ENCODE measurements around the gene SMYD3. TPM values are rescaled to one million over a fixed set of nuclear protein-coding genes. Genes with fewer than 3 reads are reported as not detected.

The SMYD3 gene
- polyA plus RNA-seq, 1 donor from 2014 or later, result 48.6 TPM

DNA sequence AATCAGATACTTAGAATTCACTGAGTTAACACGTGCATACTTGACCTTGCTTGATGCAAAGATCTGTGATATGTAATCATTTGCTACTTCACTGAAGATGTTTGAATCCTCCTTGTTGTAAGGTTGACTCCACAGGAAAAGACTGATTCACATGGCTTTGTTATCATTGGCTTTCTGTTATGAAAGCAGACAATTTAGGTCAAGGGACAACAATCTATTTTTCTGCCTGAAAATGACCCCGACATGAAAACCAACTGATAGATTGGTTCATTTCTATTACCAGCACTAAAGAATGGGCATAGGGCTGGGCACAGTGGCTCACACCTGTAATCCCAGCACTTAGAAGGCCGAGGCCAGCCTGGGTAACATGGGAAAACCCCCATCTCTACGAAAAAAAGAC is 546.9 kb downstream of the SMYD3 start:
- H3K79me2 ChIP-seq (replicated peaks; ENCODE audit: insufficient read depth, low read length), result no peaks in the 10 kb centered on the region
- no peak overlapping the region for H3K4me2 ChIP-seq (ENCODE audit: low read length)
- TF ChIP-seq RAD21 (conservative IDR thresholded peaks at IDR 0.05) (no peak), MXI1 (conservative IDR thresholded peaks at IDR 0.05; ENCODE audit: poor library complexity, severe bottlenecking) (no peak), TAF1 (IDR thresholded peaks at IDR 0.05; ENCODE audit: low read depth) (no peak)
- TF ChIP-seq, protein P1, sequence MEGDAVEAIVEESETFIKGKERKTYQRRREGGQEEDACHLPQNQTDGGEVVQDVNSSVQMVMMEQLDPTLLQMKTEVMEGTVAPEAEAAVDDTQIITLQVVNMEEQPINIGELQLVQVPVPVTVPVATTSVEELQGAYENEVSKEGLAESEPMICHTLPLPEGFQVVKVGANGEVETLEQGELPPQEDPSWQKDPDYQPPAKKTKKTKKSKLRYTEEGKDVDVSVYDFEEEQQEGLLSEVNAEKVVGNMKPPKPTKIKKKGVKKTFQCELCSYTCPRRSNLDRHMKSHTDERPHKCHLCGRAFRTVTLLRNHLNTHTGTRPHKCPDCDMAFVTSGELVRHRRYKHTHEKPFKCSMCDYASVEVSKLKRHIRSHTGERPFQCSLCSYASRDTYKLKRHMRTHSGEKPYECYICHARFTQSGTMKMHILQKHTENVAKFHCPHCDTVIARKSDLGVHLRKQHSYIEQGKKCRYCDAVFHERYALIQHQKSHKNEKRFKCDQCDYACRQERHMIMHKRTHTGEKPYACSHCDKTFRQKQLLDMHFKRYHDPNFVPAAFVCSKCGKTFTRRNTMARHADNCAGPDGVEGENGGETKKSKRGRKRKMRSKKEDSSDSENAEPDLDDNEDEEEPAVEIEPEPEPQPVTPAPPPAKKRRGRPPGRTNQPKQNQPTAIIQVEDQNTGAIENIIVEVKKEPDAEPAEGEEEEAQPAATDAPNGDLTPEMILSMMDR (IDR thresholded peaks at IDR 0.05; ENCODE audit: poor library complexity, severe bottlenecking), result no peak

DNA sequence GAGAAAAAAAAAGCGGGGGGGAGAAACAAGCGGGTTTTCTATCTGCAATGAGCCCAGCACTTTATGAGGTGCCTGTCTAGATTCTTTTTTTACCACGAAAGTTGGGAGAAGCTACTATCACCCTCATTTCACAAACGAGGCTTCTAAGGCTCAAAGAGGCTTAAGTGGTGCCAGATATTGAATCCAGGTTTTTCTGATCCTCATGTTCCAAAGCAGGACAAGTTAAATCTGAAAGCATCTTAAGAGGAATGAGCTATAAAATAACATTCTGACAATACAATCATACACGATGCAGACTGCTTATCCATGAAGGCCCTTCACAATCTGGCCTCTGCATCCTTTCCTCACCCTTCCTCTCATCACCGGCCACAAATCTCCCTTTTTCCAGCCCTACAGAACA is 549.1 kb downstream of the SMYD3 start:
- Histone ChIP-seq H3K27ac (ENCODE audit: low read length) (no peak overlapping the region), H3K9me3 (ENCODE audit: low read length) (no peaks in the 10 kb centered on the region), H3K9ac (ENCODE audit: low read length) (no peak overlapping the region), H4K20me1 (ENCODE audit: insufficient read depth) (no peaks in the 10 kb centered on the region), H3K4me2 (ENCODE audit: low read length) (no peak overlapping the region), H3K9me2 (ENCODE audit: insufficient read depth, low read length) (no peaks in the 10 kb centered on the region), H3F3A (ENCODE audit: insufficient read depth, low read length, poor library complexity, severe bottlenecking) (no peaks in the 10 kb centered on the region), H3K27me3 (ENCODE audit: insufficient read depth, low read depth, low read length) (no peaks in the 10 kb centered on the region), H2AFZ (ENCODE audit: low read depth, low read length) (no peak overlapping the region), H3K4me3 (ENCODE audit: low read length) (no peak overlapping the region), H3K79me2 (replicated peaks; ENCODE audit: insufficient read depth, low read length) (no peaks in the 10 kb centered on the region), H3K36me3 (ENCODE audit: insufficient read depth, low read length) (no peaks in the 10 kb centered on the region)
- TF ChIP-seq RAD21 (conservative IDR thresholded peaks at IDR 0.05), result no peak

More for the DNA sequence above, 546.9 kb downstream of the SMYD3 start:
- H3K9ac ChIP-seq (ENCODE audit: low read length), result no peak overlapping the region
- H3K27ac ChIP-seq (ENCODE audit: low read length), result no peak overlapping the region
- H3K9me2 ChIP-seq (ENCODE audit: insufficient read depth, low read length), result no peaks in the 10 kb centered on the region
- no peak overlapping the region for H3K4me3 ChIP-seq (ENCODE audit: low read length)
- H4K20me1 ChIP-seq (ENCODE audit: insufficient read depth), result no peaks in the 10 kb centered on the region
- H3F3A ChIP-seq (ENCODE audit: insufficient read depth, low read length, poor library complexity, severe bottlenecking), result no peaks in the 10 kb centered on the region
- no peak overlapping the region for H2AFZ ChIP-seq (ENCODE audit: low read depth, low read length)
- no peaks in the 10 kb centered on the region for H3K27me3 ChIP-seq (ENCODE audit: insufficient read depth, low read depth, low read length)
- H3K9me3 ChIP-seq (ENCODE audit: low read length), result no peaks in the 10 kb centered on the region
- H3K36me3 ChIP-seq (ENCODE audit: insufficient read depth, low read length), result no peaks in the 10 kb centered on the region

DNA sequence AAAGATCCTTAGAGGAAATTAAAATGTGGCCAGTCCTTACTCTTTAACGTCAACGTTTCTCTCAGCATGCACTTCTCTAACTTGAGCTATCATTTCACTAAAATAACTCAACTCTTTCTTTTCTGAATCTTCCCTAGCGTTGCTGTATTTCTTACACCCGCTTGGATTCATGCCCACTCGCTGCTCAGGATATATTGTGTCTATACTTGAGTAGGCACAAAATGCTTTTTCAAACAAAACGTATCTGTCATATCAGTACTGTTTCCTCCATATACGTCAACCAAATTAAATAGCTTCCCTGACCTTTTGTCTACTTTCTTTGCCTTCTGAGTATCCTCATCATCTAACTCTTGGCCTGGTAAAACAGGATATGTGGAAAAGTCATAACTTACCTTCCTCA is 549.7 kb downstream of the SMYD3 start:
- TF ChIP-seq, protein P2, sequence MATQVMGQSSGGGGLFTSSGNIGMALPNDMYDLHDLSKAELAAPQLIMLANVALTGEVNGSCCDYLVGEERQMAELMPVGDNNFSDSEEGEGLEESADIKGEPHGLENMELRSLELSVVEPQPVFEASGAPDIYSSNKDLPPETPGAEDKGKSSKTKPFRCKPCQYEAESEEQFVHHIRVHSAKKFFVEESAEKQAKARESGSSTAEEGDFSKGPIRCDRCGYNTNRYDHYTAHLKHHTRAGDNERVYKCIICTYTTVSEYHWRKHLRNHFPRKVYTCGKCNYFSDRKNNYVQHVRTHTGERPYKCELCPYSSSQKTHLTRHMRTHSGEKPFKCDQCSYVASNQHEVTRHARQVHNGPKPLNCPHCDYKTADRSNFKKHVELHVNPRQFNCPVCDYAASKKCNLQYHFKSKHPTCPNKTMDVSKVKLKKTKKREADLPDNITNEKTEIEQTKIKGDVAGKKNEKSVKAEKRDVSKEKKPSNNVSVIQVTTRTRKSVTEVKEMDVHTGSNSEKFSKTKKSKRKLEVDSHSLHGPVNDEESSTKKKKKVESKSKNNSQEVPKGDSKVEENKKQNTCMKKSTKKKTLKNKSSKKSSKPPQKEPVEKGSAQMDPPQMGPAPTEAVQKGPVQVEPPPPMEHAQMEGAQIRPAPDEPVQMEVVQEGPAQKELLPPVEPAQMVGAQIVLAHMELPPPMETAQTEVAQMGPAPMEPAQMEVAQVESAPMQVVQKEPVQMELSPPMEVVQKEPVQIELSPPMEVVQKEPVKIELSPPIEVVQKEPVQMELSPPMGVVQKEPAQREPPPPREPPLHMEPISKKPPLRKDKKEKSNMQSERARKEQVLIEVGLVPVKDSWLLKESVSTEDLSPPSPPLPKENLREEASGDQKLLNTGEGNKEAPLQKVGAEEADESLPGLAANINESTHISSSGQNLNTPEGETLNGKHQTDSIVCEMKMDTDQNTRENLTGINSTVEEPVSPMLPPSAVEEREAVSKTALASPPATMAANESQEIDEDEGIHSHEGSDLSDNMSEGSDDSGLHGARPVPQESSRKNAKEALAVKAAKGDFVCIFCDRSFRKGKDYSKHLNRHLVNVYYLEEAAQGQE (IDR thresholded peaks at IDR 0.05; ENCODE audit: borderline replicate concordance), result no peak
- no peak overlapping the region for H2AFZ ChIP-seq (ENCODE audit: low read depth, low read length)
- no peaks in the 10 kb centered on the region for H3K79me2 ChIP-seq (replicated peaks; ENCODE audit: insufficient read depth, low read length)
- H3K36me3 ChIP-seq (ENCODE audit: insufficient read depth, low read length), result no peaks in the 10 kb centered on the region
- no peak overlapping the region for H3K4me3 ChIP-seq (ENCODE audit: low read length)
- no peaks in the 10 kb centered on the region for H3K9me2 ChIP-seq (ENCODE audit: insufficient read depth, low read length)
- H3F3A ChIP-seq (ENCODE audit: insufficient read depth, low read length, poor library complexity, severe bottlenecking), result no peaks in the 10 kb centered on the region
- no peak overlapping the region for H3K4me2 ChIP-seq (ENCODE audit: low read length)
- no peaks in the 10 kb centered on the region for H4K20me1 ChIP-seq (ENCODE audit: insufficient read depth)
- no peaks in the 10 kb centered on the region for H3K9me3 ChIP-seq (ENCODE audit: low read length)
- H3K27me3 ChIP-seq (ENCODE audit: insufficient read depth, low read depth, low read length), result no peaks in the 10 kb centered on the region
- H3K27ac ChIP-seq (ENCODE audit: low read length), result no peak overlapping the region
- no peak overlapping the region for H3K9ac ChIP-seq (ENCODE audit: low read length)

Data from neural cell (in vitro differentiated cells).